ACC112 (cell line): ENCODE measurements around the gene MEIS1.

Experiments used
- H2AFZ ChIP-seq: fragments of 200-600 bp; sonication (generic); one replicate; pipeline ENCODE4 v1.6.0; 2017; ENCODE audit warnings: antibody characterized with exemption, low read length; ENCODE audit not compliant: unreplicated experiment
- H3K27ac ChIP-seq: fragments of 200-600 bp; sonication (generic); 2 replicates; pipeline ENCODE4 v1.5.1; 2014; ENCODE audit warnings: low read depth, mild to moderate bottlenecking, antibody characterized with exemption, low read length, moderate library complexity
- H3K27me3 ChIP-seq: fragments of 200-600 bp; sonication (generic); 2 replicates; pipeline ENCODE4 v1.6.1; 2014; ENCODE audit warnings: mild to moderate bottlenecking, antibody characterized with exemption, low read length, moderate library complexity, mixed read lengths; ENCODE audit not compliant: insufficient read depth
- H3K36me3 ChIP-seq: fragments of 200-600 bp; sonication (generic); 2 replicates; pipeline ENCODE4 v1.6.1; 2016; ENCODE audit warnings: mild to moderate bottlenecking, antibody characterized with exemption, low read length, moderate library complexity, mixed read lengths; ENCODE audit not compliant: insufficient read depth
- H3K4me1 ChIP-seq: fragments of 200-600 bp; sonication (generic); one replicate; pipeline ENCODE4 v1.6.1; 2016; ENCODE audit warnings: low read length, mixed read lengths; ENCODE audit not compliant: insufficient read depth, unreplicated experiment, control insufficient read depth
- H3K4me3 ChIP-seq: fragments of 200-600 bp; sonication (generic); 2 replicates; pipeline ENCODE4 v1.5.1; 2014; ENCODE audit warnings: mild to moderate bottlenecking, low read depth, low read length
- H3K79me2 ChIP-seq: fragments of 200-600 bp; sonication (generic); one replicate; pipeline ENCODE4 v1.6.0; 2016; ENCODE audit warnings: low read length; ENCODE audit not compliant: control insufficient read depth, unreplicated experiment, insufficient read depth

Gene MEIS1

DNA sequence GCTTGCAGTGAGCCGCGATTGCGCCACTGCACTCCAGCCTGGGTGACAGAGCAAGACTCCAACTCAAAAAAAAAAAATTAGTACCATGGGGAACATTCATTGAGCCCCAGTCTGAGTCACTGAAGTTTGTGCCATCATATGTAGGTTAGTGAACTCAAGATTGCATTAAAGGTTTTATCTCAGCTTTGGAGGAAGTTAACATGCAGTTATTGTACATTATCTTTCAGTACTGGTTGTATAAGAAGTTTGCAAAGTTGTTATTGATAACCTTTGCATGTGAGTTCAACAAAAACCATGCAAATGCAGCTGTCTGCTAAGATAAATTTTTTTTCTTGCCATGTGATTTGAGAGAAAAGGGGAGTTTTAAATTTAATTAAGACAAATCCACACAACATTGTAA, 95.7 kb downstream of the MEIS1 start:
- no peaks in the 10 kb centered on the region for H3K4me1 ChIP-seq
- no peaks in the 10 kb centered on the region for H3K79me2 ChIP-seq

GRCh38 chr2:66531155-66531554, 96.2 kb downstream of the MEIS1 start:
- H2AFZ ChIP-seq, result no peak overlapping the region
- H3K4me1 ChIP-seq, result no peaks in the 10 kb centered on the region
- H3K36me3 ChIP-seq, result no peaks in the 10 kb centered on the region; the same call in 1 of the 2 replicates
- H3K27ac ChIP-seq, result no peak overlapping the region
- H3K79me2 ChIP-seq, result no peaks in the 10 kb centered on the region
- H3K27me3 ChIP-seq, result no peaks in the 10 kb centered on the region
- no peak overlapping the region for H3K4me3 ChIP-seq

More for the DNA sequence above, 95.7 kb downstream of the MEIS1 start:
- no peaks in the 10 kb centered on the region for H3K27me3 ChIP-seq
- no peak overlapping the region for H3K27ac ChIP-seq
- H2AFZ ChIP-seq, result no peak overlapping the region
- no peak overlapping the region for H3K4me3 ChIP-seq
- no peaks in the 10 kb centered on the region; the same call in 1 of the 2 replicates for H3K36me3 ChIP-seq

- Histone ChIP-seq H3K4me3 (no peak overlapping the region), H2AFZ (no peak overlapping the region), H3K36me3 (no peaks in the 10 kb centered on the region; the same call in 1 of the 2 replicates), H3K27ac (no peak overlapping the region), H3K4me1 (no peaks in the 10 kb centered on the region), H3K27me3 (no peaks in the 10 kb centered on the region), H3K79me2 (no peaks in the 10 kb centered on the region)
Observed at GRCh38 chr2:66531567-66531966, 96.6 kb downstream of the MEIS1 start.

GRCh38 chr2:66532972-66533868, 98.3 kb downstream of the MEIS1 start:
- H3K36me3 ChIP-seq, result no peaks in the 10 kb centered on the region; the same call in 1 of the 2 replicates
- H3K27me3 ChIP-seq, result no peaks in the 10 kb centered on the region
- H3K27ac ChIP-seq, result no peak overlapping the region
- H3K79me2 ChIP-seq, result no peaks in the 10 kb centered on the region
- H3K4me1 ChIP-seq, result no peaks in the 10 kb centered on the region
- no peak overlapping the region for H2AFZ ChIP-seq
- H3K4me3 ChIP-seq, result no peak overlapping the region

DNA sequence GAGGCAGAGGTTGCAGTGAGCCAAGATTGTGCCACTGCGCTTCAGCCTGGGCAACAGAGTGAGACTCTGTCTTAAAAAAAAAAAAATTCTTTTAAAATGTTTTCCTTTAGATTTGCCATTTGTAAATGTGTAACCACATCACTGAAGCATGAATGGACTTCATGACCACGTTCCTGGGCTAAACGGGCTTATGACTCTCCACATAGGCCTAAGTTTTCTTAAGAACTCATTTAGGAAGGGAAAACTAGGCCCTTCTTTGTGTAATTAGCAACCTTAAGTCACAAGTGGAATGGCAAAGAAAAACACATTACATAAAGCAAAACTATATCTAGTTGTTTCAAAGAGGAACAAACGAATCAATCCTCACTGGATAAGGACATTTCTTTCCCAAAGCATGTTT, 99.5 kb downstream of the MEIS1 start:
- Histone ChIP-seq H3K4me3 (no peak overlapping the region), H3K36me3 (no peaks in the 10 kb centered on the region; the same call in 1 of the 2 replicates), H3K79me2 (no peaks in the 10 kb centered on the region), H2AFZ (no peak overlapping the region), H3K27me3 (no peaks in the 10 kb centered on the region), H3K4me1 (no peaks in the 10 kb centered on the region), H3K27ac (no peak overlapping the region)

GRCh38 chr2:66535574-66536289, 100.8 kb downstream of the MEIS1 start:
- H3K4me3 ChIP-seq, result no peak overlapping the region
- no peak overlapping the region for H2AFZ ChIP-seq
- no peaks in the 10 kb centered on the region for H3K27me3 ChIP-seq
- H3K4me1 ChIP-seq, result no peaks in the 10 kb centered on the region
- no peaks in the 10 kb centered on the region; the same call in 1 of the 2 replicates for H3K36me3 ChIP-seq
- H3K79me2 ChIP-seq, result no peaks in the 10 kb centered on the region
- no peak overlapping the region for H3K27ac ChIP-seq

DNA sequence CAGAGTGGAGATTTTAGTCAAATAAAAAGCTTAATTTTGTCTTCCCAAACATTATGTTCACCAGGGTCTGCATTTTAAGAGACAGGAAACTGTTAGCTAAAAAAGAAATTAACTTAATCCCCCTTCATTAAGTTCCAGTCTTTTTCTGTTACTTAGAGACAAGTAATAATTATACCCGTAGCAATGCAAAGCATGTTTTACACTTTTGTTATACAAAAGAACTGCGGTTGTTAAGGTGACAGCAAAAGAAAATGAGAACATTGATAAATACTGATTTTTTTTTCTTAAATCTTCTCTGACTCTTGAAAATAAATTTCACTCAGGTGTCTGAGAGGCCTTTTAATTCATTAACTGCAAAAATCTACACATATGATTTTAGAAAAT, 101.4 kb downstream of the MEIS1 start:
- Histone ChIP-seq H3K36me3 (no peaks in the 10 kb centered on the region), H3K4me1 (no peaks in the 10 kb centered on the region), H3K27me3 (no peaks in the 10 kb centered on the region), H2AFZ (no peak overlapping the region), H3K27ac (no peak overlapping the region), H3K4me3 (no peak overlapping the region), H3K79me2 (no peaks in the 10 kb centered on the region)

DNA sequence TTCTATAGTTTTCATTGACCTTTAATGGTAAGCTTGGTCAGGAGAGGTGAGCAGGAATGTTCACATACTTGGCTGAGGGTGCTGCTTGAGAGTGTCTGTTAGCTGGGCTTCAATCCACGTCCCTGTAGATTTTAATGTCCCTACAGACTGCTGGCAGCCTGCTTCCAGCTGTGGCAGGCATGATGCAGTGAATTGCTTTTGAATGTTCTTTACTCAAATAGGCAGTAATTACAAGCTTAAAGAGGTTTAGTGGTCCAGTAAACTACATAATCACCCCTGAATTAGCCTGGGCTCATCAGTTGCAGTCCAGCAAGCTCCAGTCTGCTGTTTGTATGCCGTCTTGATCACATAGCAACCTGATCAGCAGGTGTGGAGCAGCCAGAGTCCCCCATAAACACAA, 102.1 kb downstream of the MEIS1 start:
- H3K27me3 ChIP-seq, result no peaks in the 10 kb centered on the region
- no peaks in the 10 kb centered on the region for H3K36me3 ChIP-seq
- no peak overlapping the region for H3K27ac ChIP-seq
- H3K4me3 ChIP-seq, result no peak overlapping the region
- no peak overlapping the region for H2AFZ ChIP-seq
- no peaks in the 10 kb centered on the region for H3K4me1 ChIP-seq
- no peaks in the 10 kb centered on the region for H3K79me2 ChIP-seq

- no peaks in the 10 kb centered on the region for H3K4me1 ChIP-seq
- H3K79me2 ChIP-seq, result no peaks in the 10 kb centered on the region
- H3K4me3 ChIP-seq, result no peak overlapping the region
- H3K27me3 ChIP-seq, result no peaks in the 10 kb centered on the region
- no peak overlapping the region for H3K27ac ChIP-seq
- H2AFZ ChIP-seq, result no peak overlapping the region
- no peaks in the 10 kb centered on the region for H3K36me3 ChIP-seq
Observed at GRCh38 chr2:66538291-66538690, 103.4 kb downstream of the MEIS1 start.

DNA sequence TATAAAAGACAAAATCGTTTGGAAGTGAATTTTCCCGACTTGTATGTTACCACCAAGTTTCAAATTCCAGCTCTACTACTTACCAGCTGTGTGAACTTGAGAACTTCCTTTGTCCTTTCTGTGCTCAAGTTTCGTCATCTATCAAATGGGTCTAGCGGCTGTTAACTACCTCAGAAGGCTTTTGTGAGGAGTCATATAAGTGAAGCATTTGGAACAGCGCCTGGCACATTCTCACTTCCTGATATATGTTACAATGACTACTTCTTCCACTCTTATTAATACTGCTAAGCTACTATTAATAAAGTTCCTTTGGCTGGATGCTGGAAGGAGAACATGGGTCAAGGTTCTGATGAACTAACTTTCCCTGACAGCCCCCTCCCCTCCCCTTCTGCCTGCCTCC, 104.5 kb downstream of the MEIS1 start:
- H3K4me3 ChIP-seq, result no peak overlapping the region
- H2AFZ ChIP-seq, result no peak overlapping the region
- no peaks in the 10 kb centered on the region for H3K79me2 ChIP-seq
- no peaks in the 10 kb centered on the region for H3K27me3 ChIP-seq
- H3K36me3 ChIP-seq, result no peaks in the 10 kb centered on the region
- H3K4me1 ChIP-seq, result no peaks in the 10 kb centered on the region
- H3K27ac ChIP-seq, result no peak overlapping the region

DNA sequence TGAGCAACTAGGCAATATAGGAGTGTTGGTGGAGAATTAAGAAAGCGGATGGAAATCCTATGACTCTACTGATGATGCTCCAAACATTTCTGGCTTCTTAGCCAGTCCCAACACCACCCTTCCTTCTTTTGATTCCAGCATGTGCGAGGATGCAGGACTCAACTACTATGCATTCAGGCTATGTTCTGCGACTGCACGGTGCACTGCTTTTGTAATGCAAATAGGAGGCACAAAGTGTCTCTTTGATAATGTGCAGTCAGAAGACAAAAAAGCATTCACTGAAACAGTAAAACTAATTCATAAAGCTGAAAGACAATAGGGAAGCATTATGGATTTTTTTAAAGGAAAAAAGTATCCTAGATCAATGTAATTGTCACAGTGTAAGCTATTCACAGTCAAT, 106.7 kb downstream of the MEIS1 start:
- no peak overlapping the region for H3K27ac ChIP-seq
- H3K36me3 ChIP-seq, result no peaks in the 10 kb centered on the region
- H2AFZ ChIP-seq, result no peak overlapping the region
- no peaks in the 10 kb centered on the region for H3K79me2 ChIP-seq
- no peaks in the 10 kb centered on the region for H3K27me3 ChIP-seq
- no peaks in the 10 kb centered on the region for H3K4me1 ChIP-seq
- no peak overlapping the region for H3K4me3 ChIP-seq
